MM.1S (cell line): Measurements from ENCODE around the gene TRPC6.

Source experiments
- CTCF ChIP-seq: fragments of 300-600 bp; sonication (generic); IDR thresholded peaks from 2 replicates; pipeline ENCODE4 v1.5.1; 2016; ENCODE audit warnings: antibody characterized with exemption, low read length, mixed read lengths
- EZH2 ChIP-seq: fragments of 300-600 bp; sonication (generic); optimal IDR thresholded peaks from 2 replicates; pipeline ENCODE3; 2017; ENCODE audit warnings: low read depth, mild to moderate bottlenecking, antibody characterized with exemption, low read length, mixed read lengths

- no peak for TF ChIP-seq CTCF
- no peak for TF ChIP-seq EZH2
These were observed 107.6 kb downstream of the TRPC6 start for GRCh38 chr11:101476191-101476590.
